Gastroesophageal sphincter (tissue), 4 donors: ENCODE measurements around the gene CYLD. TPM values are rescaled to one million over a fixed set of nuclear protein-coding genes. Genes with fewer than 3 reads are reported as not detected.

Experiments used
- ATAC-seq: fragments of 150-250 bp; one replicate; pipeline ENCODE4 v1.9.1; 2016; ENCODE audit warnings: mild to moderate bottlenecking, moderate library complexity
- H3K27ac ChIP-seq, 4 donors: fragments of 200-600 bp; sonication (generic) in 3 of 4; 1 replicate in 3 of 4; 2 replicates in 1 of 4; pipeline ENCODE4 v1.5.1; 2016 to 2019
- H3K27me3 ChIP-seq: fragments of 200-600 bp; sonication (generic); one replicate; pipeline ENCODE4 v1.5.1; 2019
- H3K36me3 ChIP-seq, 2 donors: fragments of 200-600 bp; sonication (generic); one replicate each; pipeline ENCODE4 v1.5.1; 2019; ENCODE audit warnings: control low read depth in 1 of 2
- H3K4me1 ChIP-seq, 3 donors: fragments of 200-600 bp; sonication (generic); 1 replicate in 2 of 3; 2 replicates in 1 of 3; pipeline ENCODE4 v1.5.1; 2016 to 2019; ENCODE audit warnings: control low read depth in 2 of 3
- H3K4me3 ChIP-seq, 2 donors: fragments of 200-600 bp; sonication (generic); one replicate each; pipeline ENCODE4 v1.5.1; 2019; ENCODE audit warnings: mild to moderate bottlenecking in 1 of 2, moderate library complexity in 1 of 2
- H3K9me3 ChIP-seq, 3 donors: fragments of 200-600 bp; sonication (generic); one replicate each; pipeline ENCODE4 v1.5.1; 2017 to 2019; ENCODE audit warnings: control low read depth in 2 of 3
- CTCF ChIP-seq, 4 experiments: fragments of 200-600 bp in 2 of 4; fragments of 450-650 bp in 2 of 4; sonication (generic) in 1 of 4; IDR thresholded peaks; one replicate each; pipeline ENCODE4 v1.5.1; 2017 to 2019; ENCODE audit warnings: antibody characterized with exemption in 4 of 4, mild to moderate bottlenecking in 2 of 4, moderate library complexity in 2 of 4
- EP300 ChIP-seq: sonication (generic); formaldehyde crosslinking; IDR thresholded peaks from one replicate; pipeline ENCODE4 v1.6.1; 2017; ENCODE audit warnings: antibody characterized with exemption, mild to moderate bottlenecking
- POLR2A ChIP-seq, 2 donors: fragments of 450-650 bp; IDR thresholded peaks; one replicate each; pipeline ENCODE4 v1.6.1; 2017; ENCODE audit warnings: antibody characterized with exemption in 2 of 2, mild to moderate bottlenecking in 2 of 2, moderate library complexity in 1 of 2
- POLR2AphosphoS5 ChIP-seq: sonication (generic); formaldehyde crosslinking; IDR thresholded peaks from one replicate; pipeline ENCODE4 v1.6.1; 2017; ENCODE audit warnings: antibody characterized with exemption
- WGBS, 2 donors: methylation state at CpG; one replicate each; pipeline ENCODE4 v1.1.5; 2018; ENCODE audit warnings: low coverage in 1 of 2; 5-methylcytosine and 5-hydroxymethylcytosine counted together
- total RNA-seq, 4 donors: library from RNA; depleted of rRNA; stranded (reverse); fragments of >200 nt; gene quantifications; one replicate each; pipeline ENCODE4 v1.1.0, GENCODE V29; 2016

Gene CYLD
- total RNA-seq, 4 donors from 2014 or later: 39.2 to 82.5 (median 53.2) TPM

GRCh38 chr16:50705436-50706110 lies 36.3 kb upstream of the CYLD start:
- Histone ChIP-seq H3K4me1 (no peaks in the 10 kb centered on the region), H3K4me3 (no peak overlapping the region), H3K36me3 (no peaks in the 10 kb centered on the region), H3K27me3 (no peaks in the 10 kb centered on the region), H3K27ac (no peak overlapping the region), H3K9me3 (peaks cover 0 to 19% (median 0%) of the 10 kb centered on the region in 3 donors)
- 68 to 70% methylated on average over 4 to 5 of the region's 5 CpGs for WGBS, 2 donors
- TF ChIP-seq POLR2AphosphoS5 (no peak), CTCF (IDR thresholded peaks at IDR 0.05) (no peak), EP300 (no peak), POLR2A (IDR thresholded peaks at IDR 0.05) (no peak)
- ATAC-seq: no peak

- Histone ChIP-seq H3K27ac (no peak overlapping the region), H3K9me3 (peaks cover 0 to 19% (median 0%) of the 10 kb centered on the region in 3 donors), H3K27me3 (no peaks in the 10 kb centered on the region), H3K4me1 (peaks cover 0 to 4% (median 0%) of the 10 kb centered on the region in 3 donors), H3K4me3 (no peak overlapping the region), H3K36me3 (no peaks in the 10 kb centered on the region)
- 55 to 75% methylated on average over 1 to 3 of the region's 3 CpGs for WGBS, 2 donors
- no peak for TF ChIP-seq POLR2A (IDR thresholded peaks at IDR 0.05)
- TF ChIP-seq CTCF (IDR thresholded peaks at IDR 0.05): no peak
- TF ChIP-seq POLR2AphosphoS5: no peak
- TF ChIP-seq EP300: no peak
- no peak for ATAC-seq
These were observed 35.6 kb upstream of the CYLD start for GRCh38 chr16:50706250-50706649.

- WGBS, 2 donors: 80 to 84% methylated on average over 2 to 6 of the region's 10 CpGs
- Histone ChIP-seq H3K36me3 (peaks cover 0 to 3% of the 10 kb centered on the region in 2 donors), H3K4me1 (peaks cover 0 to 17% (median 0%) of the 10 kb centered on the region in 3 donors), H3K27me3 (no peaks in the 10 kb centered on the region), H3K9me3 (peaks cover 0 to 19% (median 0%) of the 10 kb centered on the region in 3 donors), H3K4me3 (no peak overlapping the region), H3K27ac (no peak overlapping the region)
- TF ChIP-seq CTCF (IDR thresholded peaks at IDR 0.05) (no peak), EP300 (no peak), POLR2A (IDR thresholded peaks at IDR 0.05) (no peak), POLR2AphosphoS5 (no peak)
- ATAC-seq: no peak
These were observed 33.4 kb upstream of the CYLD start for GRCh38 chr16:50708373-50709060.

GRCh38 chr16:50709061-50709684 lies 32.7 kb upstream of the CYLD start:
- peaks cover 0 to 3% of the 10 kb centered on the region in 2 donors for H3K36me3 ChIP-seq
- no peak overlapping the region for H3K4me3 ChIP-seq
- H3K27ac ChIP-seq: no peak overlapping the region
- ATAC-seq: peak; percentile 36
- peaks cover 0 to 17% (median 0%) of the 10 kb centered on the region in 3 donors for H3K4me1 ChIP-seq
- no peaks in the 10 kb centered on the region for H3K27me3 ChIP-seq
- TF ChIP-seq EP300 (no peak), CTCF (IDR thresholded peaks at IDR 0.05) (no peak), POLR2AphosphoS5 (no peak), POLR2A (IDR thresholded peaks at IDR 0.05) (no peak)
- WGBS, 2 donors: 67 to 86% methylated on average over 3 to 4 of the region's 8 CpGs
- H3K9me3 ChIP-seq: peaks cover 0 to 13% (median 0%) of the 10 kb centered on the region in 3 donors
